ENCODE data around the gene IST1.

IST1 gene

DNA sequence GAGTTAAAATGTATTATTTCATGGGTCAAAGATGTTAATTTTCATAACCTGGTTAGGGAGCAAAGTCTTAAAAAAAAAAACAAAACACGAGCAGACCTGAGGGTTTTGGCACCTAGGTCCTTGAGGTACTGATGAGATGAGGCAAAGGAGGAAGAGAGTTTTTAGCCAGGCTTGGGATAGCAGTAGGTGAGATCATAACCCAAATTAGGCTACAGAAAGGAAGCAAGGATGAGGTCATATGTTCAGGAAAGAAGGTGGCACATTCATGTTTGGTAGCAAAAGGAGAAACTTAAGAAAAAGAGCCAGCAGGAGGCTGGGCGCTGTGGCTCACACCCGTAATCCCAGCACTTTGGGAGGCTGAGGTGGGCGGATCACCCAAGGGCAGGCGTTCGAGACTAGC lies 46.7 kb upstream of the IST1 start:
- TF ChIP-seq, protein P1, sequence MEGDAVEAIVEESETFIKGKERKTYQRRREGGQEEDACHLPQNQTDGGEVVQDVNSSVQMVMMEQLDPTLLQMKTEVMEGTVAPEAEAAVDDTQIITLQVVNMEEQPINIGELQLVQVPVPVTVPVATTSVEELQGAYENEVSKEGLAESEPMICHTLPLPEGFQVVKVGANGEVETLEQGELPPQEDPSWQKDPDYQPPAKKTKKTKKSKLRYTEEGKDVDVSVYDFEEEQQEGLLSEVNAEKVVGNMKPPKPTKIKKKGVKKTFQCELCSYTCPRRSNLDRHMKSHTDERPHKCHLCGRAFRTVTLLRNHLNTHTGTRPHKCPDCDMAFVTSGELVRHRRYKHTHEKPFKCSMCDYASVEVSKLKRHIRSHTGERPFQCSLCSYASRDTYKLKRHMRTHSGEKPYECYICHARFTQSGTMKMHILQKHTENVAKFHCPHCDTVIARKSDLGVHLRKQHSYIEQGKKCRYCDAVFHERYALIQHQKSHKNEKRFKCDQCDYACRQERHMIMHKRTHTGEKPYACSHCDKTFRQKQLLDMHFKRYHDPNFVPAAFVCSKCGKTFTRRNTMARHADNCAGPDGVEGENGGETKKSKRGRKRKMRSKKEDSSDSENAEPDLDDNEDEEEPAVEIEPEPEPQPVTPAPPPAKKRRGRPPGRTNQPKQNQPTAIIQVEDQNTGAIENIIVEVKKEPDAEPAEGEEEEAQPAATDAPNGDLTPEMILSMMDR (IDR thresholded peaks at IDR 0.05), result no peak
- peaks cover 0 to 22% (median 13%) of the 10 kb centered on the region in 4 donors for H3K4me1 ChIP-seq
- H3K27me3 ChIP-seq, result no peaks in the 10 kb centered on the region
- no peak overlapping the region for H3K4me3 ChIP-seq
- no peak overlapping the region for H3K27ac ChIP-seq
- DNase-seq, result no peak
- no peaks in the 10 kb centered on the region for H3K9me3 ChIP-seq
- intact Hi-C loops (cut with DNase I; ENCODE audit: low total_unique reads), result loop anchor here (5.0 kb wide), 1 partner anchor 36 kb away; no protein-coding TSS in a partner anchor
- H3K36me3 ChIP-seq, result peaks cover 38 to 53% (median 46%) of the 10 kb centered on the region in 3 donors

DNA sequence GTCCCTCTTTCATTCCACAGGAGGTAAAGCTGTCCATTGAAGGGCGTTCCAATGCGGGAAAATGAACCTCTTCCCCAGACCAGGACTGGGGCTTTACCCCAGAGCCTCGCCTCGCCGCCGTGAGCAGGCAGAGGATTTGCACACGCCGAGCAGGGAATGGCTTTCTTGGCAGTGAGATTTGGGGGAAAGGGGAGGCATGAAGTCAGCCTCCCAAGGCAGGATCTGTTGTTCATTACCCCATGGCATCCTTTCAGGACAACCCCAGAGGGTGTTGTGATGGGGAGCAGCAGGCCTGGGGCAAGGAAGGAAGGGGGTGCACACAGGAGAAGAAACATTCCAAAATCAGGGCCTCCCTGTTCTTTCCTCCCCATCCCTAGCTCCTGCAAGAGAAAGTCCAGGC lies 43.6 kb upstream of the IST1 start:
- TF ChIP-seq, protein P1 (IDR thresholded peaks at IDR 0.05), result no peak
- no peaks in the 10 kb centered on the region for H3K9me3 ChIP-seq
- H3K4me1 ChIP-seq, result peaks cover 0 to 17% (median 10%) of the 10 kb centered on the region in 4 donors
- no peaks in the 10 kb centered on the region for H3K27me3 ChIP-seq
- DNase-seq, result no peak
- H3K4me3 ChIP-seq, result no peak overlapping the region
- peaks cover 46 to 77% (median 48%) of the 10 kb centered on the region in 3 donors for H3K36me3 ChIP-seq
- H3K27ac ChIP-seq, result no peak overlapping the region
- intact Hi-C loops (cut with DNase I; ENCODE audit: low total_unique reads), result no loop called here

DNA sequence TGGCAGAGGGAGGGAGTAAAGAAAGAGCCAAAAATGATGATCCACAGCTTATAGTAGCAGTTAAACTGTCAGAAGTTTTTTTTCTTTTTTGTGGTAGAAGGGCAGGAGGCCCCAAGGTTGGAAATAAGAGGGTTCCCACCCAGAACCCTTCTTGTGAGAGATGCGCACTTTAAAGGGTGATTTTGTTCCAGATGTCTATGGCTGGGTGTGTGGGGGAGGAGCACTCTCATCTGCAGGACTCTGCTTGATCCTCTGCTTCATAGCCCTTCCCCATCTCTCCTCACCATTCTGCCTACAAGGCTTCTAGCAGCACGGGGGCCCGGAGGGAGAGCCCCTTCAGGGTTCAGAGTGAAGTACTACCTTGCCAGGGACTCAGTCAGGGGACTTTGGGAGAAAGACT lies 43.2 kb upstream of the IST1 start:
- Histone ChIP-seq H3K4me1 (peaks cover 0 to 14% (median 6%) of the 10 kb centered on the region in 4 donors), H3K4me3 (no peak overlapping the region), H3K36me3 (peaks cover 46 to 77% (median 48%) of the 10 kb centered on the region in 3 donors), H3K27ac (no peak overlapping the region), H3K9me3 (no peaks in the 10 kb centered on the region), H3K27me3 (no peaks in the 10 kb centered on the region)
- TF ChIP-seq, protein P1 (IDR thresholded peaks at IDR 0.05), result no peak
- intact Hi-C loops (cut with DNase I; ENCODE audit: low total_unique reads), result no loop called here
- no peak for DNase-seq

GRCh38 chr16:71852561-71852960 lies 42.8 kb upstream of the IST1 start:
- Histone ChIP-seq H3K36me3 (peaks cover 46 to 77% (median 48%) of the 10 kb centered on the region in 3 donors), H3K27ac (no peak overlapping the region), H3K4me1 (peaks cover 0 to 14% (median 2%) of the 10 kb centered on the region in 4 donors)

GRCh38 chr16:71853413-71853812 lies 41.9 kb upstream of the IST1 start:
- H3K27ac ChIP-seq, result no peak overlapping the region
- no peaks in the 10 kb centered on the region for H3K27me3 ChIP-seq
- TF ChIP-seq, protein P1 (IDR thresholded peaks at IDR 0.05), result no peak
- no peak for DNase-seq
- H3K4me1 ChIP-seq, result peaks cover 0 to 16% (median 1%) of the 10 kb centered on the region in 4 donors
- no peak overlapping the region for H3K4me3 ChIP-seq
- peaks cover 41 to 76% (median 48%) of the 10 kb centered on the region in 3 donors for H3K36me3 ChIP-seq
- H3K9me3 ChIP-seq, result no peaks in the 10 kb centered on the region
- intact Hi-C loops (cut with DNase I; ENCODE audit: low total_unique reads), result no loop called here

More at GRCh38 chr16:71852561-71852960, 42.8 kb upstream of the IST1 start:
- DNase-seq, result no peak
- intact Hi-C loops (cut with DNase I; ENCODE audit: low total_unique reads), result no loop called here
- Histone ChIP-seq H3K4me3 (no peak overlapping the region), H3K9me3 (no peaks in the 10 kb centered on the region), H3K27me3 (no peaks in the 10 kb centered on the region)
- TF ChIP-seq, protein P1 (IDR thresholded peaks at IDR 0.05), result no peak

All from tibial artery (tissue), 4 donors.